Activated CD4-positive, alpha-beta T cell treated with anti-CD3 and anti-CD28 coated beads for 24 hours (primary cell): ENCODE results near the gene DNMT3L.
"Not testable (repeated sequence)": the region's sequence is repeated elsewhere in the genome, so short reads cannot be mapped to it uniquely, and the experiment has no call there.

Experiments
- DNase-seq, 2 donors: peaks; one replicate each; pipeline ENCODE4 v3.0.0-alpha.2; 2020; ENCODE audit warnings: low read depth in 2 of 2

DNMT3L gene

DNA sequence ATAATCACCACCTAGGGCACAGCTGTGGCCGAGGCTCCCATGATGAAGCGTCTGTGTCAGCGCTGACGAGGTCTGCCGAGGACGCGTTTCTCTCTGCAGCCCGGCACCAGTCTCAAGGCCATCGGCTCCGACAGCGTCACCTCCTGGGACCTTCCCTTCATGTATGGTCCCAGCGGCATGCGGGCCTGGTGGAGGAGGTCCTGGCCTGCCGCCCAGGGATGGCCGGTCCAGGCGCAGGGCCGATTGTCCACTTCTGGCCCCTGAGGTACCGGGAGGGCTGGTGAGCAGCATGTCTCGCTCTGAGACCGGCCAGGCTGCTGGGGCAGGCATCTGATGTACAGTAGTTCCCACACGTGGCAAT is 64.6 kb downstream of the DNMT3L start:
- DNase-seq, result not testable (repeated sequence)
